ENCODE results near the gene MIB2. TPM values are rescaled to one million over a fixed set of nuclear protein-coding genes. Genes with fewer than 3 reads are reported as not detected.

MIB2 gene
- total RNA-seq, 6 experiments from 2014 or later: 41.9 to 62.8 (median 44.0) TPM

GRCh38 chr1:1623181-1623630 lies 7.9 kb downstream of the MIB2 start:
- Mint-ChIP-seq H3K4me1 (ENCODE audit: low read depth) (no peaks in the 10 kb centered on the region; the same call in 1 of the 2 replicates), H3K9me3 (no peaks in the 10 kb centered on the region), H3K27ac (no peak overlapping the region), H3K27me3 (ENCODE audit: insufficient read depth) (peaks cover 1% of the 10 kb centered on the region; the same call in 1 of the 2 replicates), H3K4me3 (no peak overlapping the region), H3K36me3 (ENCODE audit: low read depth) (no peaks in the 10 kb centered on the region)
- no peak for DNase-seq
- no peak for TF ChIP-seq CTCF (IDR thresholded peaks at IDR 0.05)

- H3K4me3 Mint-ChIP-seq: no peak overlapping the region
- no peaks in the 10 kb centered on the region for H3K36me3 Mint-ChIP-seq (ENCODE audit: low read depth)
- no peak for DNase-seq
- no peak for TF ChIP-seq CTCF (IDR thresholded peaks at IDR 0.05)
- H3K27me3 Mint-ChIP-seq (ENCODE audit: insufficient read depth): peaks cover under 1% of the 10 kb centered on the region; the same call in 1 of the 2 replicates
- H3K9me3 Mint-ChIP-seq: no peaks in the 10 kb centered on the region
- no peaks in the 10 kb centered on the region; the same call in 1 of the 2 replicates for H3K4me1 Mint-ChIP-seq (ENCODE audit: low read depth)
- no peak overlapping the region for H3K27ac Mint-ChIP-seq
Measured at GRCh38 chr1:1623631-1624442, 8.5 kb downstream of the MIB2 start.

- Mint-ChIP-seq H3K27me3 (ENCODE audit: insufficient read depth) (no peaks in the 10 kb centered on the region), H3K4me1 (ENCODE audit: low read depth) (no peaks in the 10 kb centered on the region; the same call in 1 of the 2 replicates), H3K4me3 (no peak overlapping the region), H3K27ac (no peak overlapping the region), H3K36me3 (ENCODE audit: low read depth) (no peaks in the 10 kb centered on the region), H3K9me3 (no peaks in the 10 kb centered on the region)
- TF ChIP-seq CTCF (IDR thresholded peaks at IDR 0.05): no peak
- no peak for DNase-seq
Measured at GRCh38 chr1:1624443-1625403, 9.4 kb downstream of the MIB2 start.

- TF ChIP-seq CTCF (IDR thresholded peaks at IDR 0.05): no peak
- no peaks in the 10 kb centered on the region for H3K36me3 Mint-ChIP-seq (ENCODE audit: low read depth)
- H3K27ac Mint-ChIP-seq: no peak overlapping the region
- no peak overlapping the region for H3K4me3 Mint-ChIP-seq
- DNase-seq: no peak
- no peaks in the 10 kb centered on the region for H3K9me3 Mint-ChIP-seq
- H3K27me3 Mint-ChIP-seq (ENCODE audit: insufficient read depth): peaks cover 1% of the 10 kb centered on the region; the same call in 1 of the 2 replicates
- H3K4me1 Mint-ChIP-seq (ENCODE audit: low read depth): no peaks in the 10 kb centered on the region; the same call in 1 of the 2 replicates
Measured at GRCh38 chr1:1625404-1625775, 10.1 kb downstream of the MIB2 start.

GRCh38 chr1:1625824-1626206 lies 10.5 kb downstream of the MIB2 start:
- no peak overlapping the region for H3K4me3 Mint-ChIP-seq
- peaks cover 1% of the 10 kb centered on the region; the same call in 1 of the 2 replicates for H3K27me3 Mint-ChIP-seq (ENCODE audit: insufficient read depth)
- no peaks in the 10 kb centered on the region for H3K36me3 Mint-ChIP-seq (ENCODE audit: low read depth)
- no peak overlapping the region for H3K27ac Mint-ChIP-seq
- no peak for TF ChIP-seq CTCF (IDR thresholded peaks at IDR 0.05)
- no peak for DNase-seq
- no peaks in the 10 kb centered on the region for H3K9me3 Mint-ChIP-seq
- H3K4me1 Mint-ChIP-seq (ENCODE audit: low read depth): no peaks in the 10 kb centered on the region; the same call in 1 of the 2 replicates

Measured in HFFc6 (cell line).